Nucleus accumbens (tissue), 56 donors: ENCODE data around the gene ZFP36L1.
A peak's percentile ranks its signal among the peaks of the same experiment; 100 is the strongest.

Source experiments
- DNase-seq, 56 donors: peaks; one replicate each; lab custom pipeline; 2025; lab: John Stamatoyannopoulos, UW

ZFP36L1 gene

DNA sequence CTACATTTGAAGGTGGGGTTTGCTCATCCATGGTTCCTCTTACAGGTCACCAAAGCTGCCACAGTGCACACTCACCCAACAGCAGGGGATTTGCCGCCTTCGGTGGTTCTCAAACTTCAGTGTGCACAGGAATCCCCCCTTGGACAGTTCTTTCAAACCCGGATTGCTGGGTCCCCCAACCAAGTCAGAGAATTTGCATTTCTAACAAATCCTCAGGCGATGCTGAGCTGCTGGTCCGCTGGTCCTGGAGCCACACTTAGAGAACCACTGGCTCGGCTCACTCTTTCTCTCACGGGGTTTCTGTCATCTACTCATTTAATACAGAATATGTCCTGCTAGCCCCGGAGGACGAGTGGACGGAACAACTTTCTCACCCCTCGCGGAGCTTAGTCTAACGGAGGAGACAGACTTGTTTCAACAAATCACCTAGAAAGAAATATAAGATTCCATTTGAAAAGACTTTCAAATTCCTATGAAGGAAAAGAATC lies 24.1 kb upstream of the ZFP36L1 start:
- DNase-seq, result no peak

DNA sequence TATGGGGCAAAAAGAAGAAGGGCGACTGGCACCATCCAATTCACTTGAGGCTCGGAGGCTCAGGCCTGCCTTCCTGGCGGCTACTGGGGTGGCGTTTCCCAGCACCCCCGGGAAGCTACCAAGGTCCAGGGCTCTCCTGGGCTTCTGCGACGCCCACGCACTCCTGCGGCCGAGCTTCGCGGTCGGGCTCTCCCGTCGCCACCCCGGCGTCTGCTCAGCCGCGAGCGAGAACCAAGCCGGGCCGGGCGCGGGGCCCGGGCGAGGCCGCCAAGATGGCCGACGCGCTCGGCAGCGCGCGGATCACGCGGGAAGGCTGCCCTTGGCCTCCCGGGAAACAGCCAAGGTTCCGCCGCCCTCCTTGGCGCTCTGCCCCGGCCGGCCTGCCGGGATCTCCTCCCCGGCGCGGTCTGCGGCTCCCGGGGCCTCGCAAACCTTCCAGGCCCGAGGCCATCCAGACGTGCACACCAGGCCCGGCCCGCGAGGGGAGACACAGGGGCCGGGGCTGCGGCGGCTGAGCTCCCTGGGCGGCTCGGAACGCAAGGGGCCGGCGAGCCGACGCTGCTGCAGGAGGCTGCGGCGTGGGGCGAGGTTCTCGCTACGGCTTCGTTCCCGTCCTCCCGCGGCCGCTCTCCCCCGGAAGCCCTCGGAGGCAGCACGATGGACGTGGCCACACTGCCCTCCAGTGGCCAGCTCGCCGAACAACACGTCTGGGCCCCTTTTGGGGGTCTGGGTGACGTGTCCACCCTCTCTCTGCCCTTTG lies 23.5 kb upstream of the ZFP36L1 start:
- DNase-seq, result peak in 52 of 56 donors; percentile 57 to 96 (median 86)

DNA sequence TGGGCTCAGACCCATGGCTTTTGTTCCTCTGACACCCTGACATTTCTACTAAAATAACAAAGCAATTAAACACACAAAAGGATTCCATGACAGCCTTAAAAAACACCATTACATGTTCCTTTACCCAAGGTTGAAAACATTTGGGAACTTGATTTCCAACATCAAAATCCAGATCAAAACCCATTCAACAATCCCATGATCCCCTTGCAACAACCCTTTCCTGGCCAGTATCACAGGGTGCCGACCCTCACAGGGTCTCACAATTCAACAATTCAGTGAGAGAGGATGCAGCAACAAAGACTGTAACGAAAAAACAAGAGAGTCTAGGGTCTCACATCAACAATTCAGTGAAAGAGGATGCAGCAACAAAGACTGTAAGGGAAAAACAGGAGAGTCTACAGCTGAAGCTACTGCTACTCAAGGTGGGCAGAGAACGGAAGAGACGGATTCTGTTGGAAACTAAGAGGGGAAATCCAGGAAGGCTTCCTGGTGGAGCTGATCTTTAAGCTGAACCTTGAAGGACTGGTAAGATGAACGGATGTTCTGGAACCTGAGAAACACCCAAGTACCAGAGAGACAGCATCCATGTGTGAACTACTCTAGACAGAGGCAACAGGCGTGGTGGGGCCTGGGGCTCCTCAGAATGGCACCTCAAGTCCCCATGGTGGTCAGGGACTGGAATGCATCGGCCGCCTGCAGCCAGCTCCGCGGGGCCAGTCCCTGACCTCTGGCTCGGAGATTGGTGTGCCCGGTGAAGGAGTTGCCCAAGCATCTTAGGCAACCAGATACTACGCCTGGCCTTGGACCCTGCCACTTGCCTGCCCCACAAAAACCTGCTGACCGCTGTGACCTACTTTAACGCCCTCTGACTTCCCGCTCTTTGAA lies 22.7 kb upstream of the ZFP36L1 start:
- DNase-seq, result no peak

DNA sequence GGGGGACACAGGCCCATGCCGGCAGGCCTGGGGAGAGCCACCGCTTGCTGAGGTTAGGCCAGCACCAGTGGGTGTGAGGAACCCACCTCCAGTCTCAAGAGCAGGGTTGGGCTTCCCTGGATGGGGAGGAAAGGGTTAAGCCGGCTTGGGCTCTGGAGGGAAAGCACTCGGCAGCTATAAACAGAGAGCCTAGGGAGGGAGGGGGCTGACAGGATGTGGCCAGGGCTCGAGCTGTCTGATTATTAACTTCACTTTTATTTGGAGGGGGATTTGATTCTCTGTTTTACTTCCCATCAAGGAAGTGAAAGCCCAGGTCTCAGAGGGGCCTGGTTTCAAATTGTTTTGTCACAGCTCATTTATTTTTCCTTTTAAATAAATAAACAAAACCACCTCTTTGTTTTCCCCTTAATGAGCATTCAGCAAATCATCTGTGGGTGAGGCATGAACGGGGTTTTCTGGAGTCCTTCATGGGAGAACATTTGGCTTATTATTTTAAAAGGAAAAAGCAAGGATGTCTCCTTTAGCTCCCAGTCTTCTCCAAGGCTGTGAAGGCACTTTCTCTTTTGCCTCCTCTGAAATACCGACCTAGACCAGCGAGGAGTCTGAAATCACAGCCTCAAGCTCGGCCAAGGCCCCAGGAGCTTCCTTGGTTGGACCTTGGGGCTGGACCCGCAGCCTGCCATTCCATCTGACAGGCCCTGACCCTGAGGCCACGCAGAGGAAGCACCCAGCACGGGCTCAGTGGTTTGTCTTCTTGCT lies 21.9 kb upstream of the ZFP36L1 start:
- peak in 12 of 56 donors; percentile 13 to 43 (median 26) for DNase-seq

DNA sequence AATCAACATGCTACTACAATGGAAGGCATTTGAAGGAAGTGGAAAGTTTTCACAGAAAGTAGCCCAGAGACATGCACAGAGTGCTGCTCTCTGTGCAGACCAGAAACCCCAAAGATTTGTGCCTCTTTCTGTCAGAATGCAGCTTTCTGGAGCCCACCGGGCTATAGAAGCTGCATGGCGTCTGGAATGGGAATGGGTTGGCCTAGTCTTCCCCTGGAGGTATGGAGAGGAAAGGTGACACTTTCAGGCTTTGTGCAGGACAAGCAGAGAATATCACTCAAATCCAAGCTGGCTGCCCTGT lies 21.3 kb upstream of the ZFP36L1 start:
- no peak for DNase-seq

DNA sequence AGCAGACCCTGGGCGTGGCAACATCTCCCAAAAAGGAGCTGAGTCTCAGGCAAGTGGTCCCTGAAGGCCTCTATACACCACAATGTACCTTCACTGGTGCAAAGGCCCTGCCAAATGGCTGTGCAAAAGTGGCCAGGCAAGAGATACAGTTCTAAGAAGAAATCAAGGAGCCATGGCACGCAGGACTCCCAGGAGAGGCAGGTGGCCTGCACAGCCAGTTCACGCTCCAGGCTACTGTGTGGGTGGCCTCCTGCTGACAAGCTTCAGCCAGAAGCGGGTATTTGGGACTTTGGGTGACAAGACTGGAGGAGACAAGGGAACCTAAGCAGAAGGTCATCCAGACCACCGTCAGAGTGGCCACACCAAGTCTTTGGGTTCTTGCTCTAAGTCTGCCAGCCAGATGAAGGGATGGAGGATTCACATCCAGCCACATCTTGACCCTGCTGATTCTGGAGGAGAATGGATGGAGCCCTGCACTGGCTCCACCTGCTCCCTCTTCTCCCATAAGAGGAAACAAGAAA lies 20.5 kb upstream of the ZFP36L1 start:
- DNase-seq, result no peak

DNA sequence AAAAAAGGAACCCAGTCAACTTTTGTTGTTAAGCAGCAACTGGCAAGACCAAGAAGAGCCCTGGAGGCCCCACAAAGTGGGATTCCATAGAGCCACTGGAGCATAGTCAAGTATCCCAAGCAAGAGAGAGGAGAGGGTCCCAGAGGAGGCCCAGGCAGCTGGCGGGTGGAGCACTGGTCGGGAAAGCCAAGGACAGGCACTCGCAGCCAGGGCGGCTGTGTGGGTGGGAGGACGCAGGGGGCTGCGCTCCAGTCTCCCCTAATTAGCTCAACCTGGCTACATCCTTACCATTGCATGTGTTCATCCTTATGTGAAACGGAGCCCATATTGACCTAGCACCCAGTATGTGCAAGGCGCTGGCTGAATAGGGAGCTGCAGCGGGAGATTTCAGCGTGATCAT lies 18.3 kb upstream of the ZFP36L1 start:
- DNase-seq, result no peak

DNA sequence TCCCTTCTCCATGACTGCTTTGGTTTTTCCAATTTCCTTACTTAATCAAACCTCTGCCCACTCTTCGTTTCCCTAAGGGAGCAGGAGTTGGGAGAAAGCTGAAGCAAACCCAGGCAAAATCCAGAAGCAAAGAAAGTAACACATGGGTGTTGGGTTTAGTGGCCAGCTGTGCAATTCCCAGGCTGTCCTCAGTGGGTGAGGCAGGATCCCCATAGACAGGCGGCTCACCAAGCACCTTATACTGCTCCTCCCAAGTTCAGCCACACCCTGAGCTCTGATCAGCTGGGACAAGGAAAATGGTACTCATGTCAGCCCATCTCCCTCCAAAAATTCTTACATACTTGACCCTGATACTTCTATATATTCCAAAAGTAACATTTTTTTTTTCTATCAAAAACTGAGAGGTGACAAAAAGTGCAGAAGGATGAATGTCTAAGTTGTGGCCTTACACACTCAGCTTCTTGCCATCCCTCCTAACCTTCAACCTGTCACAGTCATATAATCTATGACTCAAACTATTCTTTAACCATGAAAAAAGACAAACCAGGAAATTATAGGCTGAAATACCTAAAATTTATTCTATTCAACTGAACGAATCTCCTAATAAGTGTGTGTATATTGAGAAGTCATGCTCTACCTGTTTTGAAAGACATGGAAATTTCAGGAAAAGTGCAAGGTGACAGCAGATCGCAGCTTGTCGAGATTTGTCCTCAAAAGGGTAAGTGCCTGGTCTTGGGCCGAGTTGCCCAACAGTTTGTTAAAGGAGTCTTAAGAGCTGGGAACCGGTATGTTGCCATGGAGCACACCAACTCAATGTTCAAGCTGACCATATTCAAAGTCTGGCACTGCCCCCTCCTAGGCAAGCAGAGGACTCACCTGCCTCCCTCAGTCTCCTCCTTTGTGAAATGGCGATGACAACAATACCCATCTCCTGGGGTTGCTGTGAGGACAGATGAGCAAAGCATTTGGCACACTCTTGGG lies 17.6 kb upstream of the ZFP36L1 start:
- DNase-seq, result no peak

DNA sequence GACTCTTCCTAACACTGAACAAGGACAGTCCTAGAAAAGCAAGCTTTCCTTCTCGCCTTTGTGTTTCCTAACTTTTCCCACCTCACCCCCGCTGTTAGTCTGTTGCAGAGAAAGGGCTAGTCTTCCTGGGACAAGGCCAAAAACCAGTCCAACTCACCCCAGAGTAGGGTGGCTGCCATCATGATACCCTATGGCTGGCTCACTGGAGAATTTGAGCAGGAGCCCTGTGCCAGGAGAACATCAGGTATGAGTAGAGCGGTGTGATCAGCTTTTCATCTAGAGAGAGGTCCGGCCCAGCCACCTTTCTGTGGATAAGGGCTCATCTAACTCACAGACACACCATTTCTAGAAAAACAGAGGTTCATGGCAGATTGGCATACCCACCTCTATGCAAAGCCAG lies 16.7 kb upstream of the ZFP36L1 start:
- no peak for DNase-seq

DNA sequence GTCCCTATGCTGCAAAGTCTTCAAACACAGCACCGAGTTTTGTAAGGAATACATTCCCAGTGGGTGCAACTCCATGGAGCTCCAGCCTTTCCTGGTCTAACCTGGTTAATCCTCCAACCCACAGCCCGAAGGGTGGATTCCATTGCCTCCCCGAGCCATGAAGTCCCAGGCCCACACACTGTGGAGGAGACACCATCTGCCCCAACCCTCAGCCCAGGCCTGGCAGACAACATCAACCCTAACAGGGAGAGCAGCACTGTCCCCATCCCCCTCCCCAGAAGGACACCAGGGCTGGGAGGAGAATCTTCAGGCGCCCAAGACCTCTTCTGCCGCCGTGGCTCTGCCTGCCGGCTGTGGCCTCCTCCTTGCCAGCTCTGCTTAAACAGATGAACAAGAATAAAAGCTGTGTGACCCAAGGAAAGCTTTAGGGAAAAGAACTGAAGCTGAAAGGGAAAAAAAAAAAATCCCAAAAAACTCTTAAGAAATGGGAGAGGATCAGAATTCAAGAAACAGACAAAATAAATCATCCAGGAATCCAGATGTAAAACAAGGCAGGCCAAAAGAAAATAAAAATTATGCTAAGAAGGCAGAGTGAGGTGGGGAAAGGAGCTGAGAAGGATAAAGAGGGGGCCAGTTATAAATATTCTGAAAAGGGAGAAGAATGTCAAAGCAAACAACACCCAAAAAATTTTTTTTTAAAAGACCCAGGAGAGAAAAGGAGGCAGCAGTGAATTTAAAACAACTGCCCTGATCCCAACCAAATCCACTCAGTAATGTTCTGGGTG lies 16.0 kb upstream of the ZFP36L1 start:
- DNase-seq, result no peak

DNA sequence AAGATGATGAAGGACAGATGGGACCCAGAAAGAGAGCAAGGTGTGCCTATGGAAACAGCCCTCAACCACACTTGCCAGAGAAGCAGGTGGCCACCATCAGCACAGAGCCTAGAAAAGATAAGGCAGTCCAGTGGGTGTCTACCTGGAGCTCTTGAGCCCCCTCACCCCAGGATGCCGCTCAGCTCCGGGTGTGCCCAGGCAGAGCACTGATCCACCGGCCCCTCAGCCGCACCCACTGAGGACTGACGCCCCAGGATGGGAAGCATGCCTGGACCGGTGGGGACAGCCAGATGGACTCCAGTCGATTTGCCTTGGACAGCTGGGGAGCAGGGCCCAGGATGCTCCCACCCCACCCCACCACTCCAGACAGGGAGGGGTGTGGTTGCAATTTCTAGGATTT lies 15.1 kb upstream of the ZFP36L1 start:
- no peak for DNase-seq

DNA sequence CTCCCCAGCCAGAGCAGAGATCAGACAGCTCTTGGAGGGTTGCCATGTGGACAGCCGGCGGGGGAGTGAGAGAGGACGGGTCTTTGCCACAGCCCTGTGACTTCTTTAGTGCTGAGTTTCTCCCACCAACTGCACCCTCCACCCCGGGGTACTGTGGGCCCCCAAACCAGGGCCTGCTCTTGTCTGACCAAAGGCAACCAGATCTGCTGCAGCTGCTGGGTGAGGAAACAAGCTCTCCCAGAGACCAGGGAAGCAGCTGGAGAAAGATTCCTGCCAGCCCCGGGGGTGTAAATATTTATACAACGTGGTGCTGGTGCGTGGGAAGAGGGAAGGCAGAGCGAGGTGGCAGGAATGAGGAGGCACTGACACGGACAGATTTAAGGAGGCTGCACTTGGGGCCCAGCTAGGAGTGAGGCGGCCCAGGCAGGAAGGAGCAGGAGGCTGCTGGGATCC lies 14.3 kb upstream of the ZFP36L1 start:
- peak in 6 of 56 donors; percentile 30 to 57 (median 40) for DNase-seq

DNA sequence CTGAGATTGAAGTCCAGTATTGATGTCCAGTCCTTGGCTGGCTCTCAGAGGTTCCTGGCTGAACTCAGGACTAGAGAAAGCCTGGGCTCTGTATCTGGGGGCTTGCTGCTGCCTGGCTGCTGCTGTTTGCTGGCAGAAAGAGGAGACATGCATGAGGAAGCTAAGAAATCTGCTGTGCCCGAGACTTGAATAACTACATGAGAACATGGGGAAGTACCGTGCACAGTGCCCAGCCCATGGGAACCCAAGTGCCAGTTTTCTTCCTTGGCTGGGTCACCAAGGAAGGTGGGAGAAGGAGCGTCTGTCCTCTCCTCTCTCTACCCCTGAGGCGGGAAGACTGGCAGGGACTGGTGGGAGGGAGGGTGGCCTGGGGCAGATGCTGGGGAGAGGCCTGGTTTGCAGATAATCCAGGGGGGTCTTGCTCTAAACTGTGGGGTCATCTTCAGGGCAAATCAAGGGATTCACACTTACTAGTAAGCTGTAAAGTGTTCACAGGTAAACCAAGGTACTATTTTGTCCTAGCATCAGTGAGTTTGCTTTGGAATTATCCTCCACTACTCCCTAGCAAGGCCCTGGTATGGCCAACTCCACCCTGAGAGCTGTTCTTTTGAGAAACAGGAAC lies 13.8 kb upstream of the ZFP36L1 start:
- no peak for DNase-seq

DNA sequence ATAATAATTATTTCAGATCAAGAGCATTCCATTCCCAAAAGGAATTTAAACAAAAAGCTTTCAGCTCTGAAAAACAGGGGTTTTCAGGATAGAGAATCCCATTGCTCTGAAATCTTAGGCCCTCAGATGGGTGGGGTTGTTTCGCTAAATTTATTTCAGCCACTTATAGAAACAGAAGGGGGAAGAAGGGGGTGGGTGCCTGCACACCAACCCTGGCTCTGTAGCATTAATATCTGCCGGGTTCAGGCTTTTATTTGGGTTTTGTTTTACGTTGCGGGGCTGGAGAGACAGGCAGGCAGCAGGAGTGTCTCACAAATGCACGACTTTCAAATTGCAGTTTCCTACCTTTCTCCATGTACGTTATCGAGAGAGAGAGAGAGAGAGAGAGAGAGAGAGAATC lies 12.5 kb upstream of the ZFP36L1 start:
- no peak for DNase-seq

DNA sequence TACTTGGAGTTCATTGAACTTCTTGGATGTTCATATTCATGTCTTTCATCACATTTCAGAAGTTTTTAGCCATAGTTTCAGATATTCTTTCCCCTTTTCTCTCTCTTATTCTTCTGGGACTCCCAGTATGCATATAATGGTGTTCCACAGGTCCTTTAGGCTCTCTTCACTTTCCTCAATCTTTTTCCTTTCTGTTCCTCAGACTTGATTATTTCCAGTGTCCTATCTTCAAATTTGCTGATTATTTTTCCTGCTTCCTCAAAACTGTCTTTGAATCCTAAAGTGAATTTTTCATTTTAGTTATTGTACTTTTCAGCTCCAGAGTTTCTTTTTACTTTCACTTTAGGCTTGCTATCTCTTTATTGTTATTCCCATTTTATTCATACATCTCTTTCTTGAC lies 8.8 kb upstream of the ZFP36L1 start:
- DNase-seq, result no peak

DNA sequence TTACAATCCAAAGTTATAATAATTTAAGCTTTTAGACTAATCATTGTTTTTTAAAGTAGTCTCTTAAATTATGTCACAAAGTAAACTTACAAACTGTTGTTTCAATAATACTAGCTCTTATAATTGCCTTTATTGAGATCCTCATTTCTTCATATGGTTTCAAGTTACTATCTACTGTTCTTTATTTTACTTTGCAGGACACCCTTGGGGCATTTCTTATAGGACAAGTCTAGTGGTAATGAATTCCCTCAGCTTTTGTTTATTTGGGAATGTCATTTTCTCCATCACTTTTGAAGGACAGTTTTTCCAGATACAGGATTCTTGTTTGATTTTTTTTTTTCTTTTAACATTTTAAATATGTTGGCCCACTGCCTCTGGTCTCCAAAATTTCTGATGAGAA lies 8.1 kb upstream of the ZFP36L1 start:
- DNase-seq, result no peak

DNA sequence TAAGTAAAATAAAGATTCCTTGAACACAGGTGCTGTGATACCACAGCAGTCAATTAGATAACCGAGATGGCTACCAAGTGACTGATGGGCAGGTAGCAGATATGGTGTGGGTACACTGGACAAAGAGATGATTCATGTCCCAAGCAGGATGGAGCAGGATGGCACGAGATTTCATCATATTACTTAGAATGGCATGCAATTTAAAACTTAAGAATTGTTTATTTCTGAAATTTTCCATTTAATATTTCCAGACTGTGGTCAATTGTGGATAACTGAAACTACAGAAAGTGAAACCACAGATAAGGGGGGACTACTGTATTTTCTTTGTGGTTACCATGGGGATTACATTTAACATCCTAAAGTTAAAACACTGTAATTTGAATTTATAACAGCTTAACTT lies 7.5 kb upstream of the ZFP36L1 start:
- DNase-seq, result no peak

DNA sequence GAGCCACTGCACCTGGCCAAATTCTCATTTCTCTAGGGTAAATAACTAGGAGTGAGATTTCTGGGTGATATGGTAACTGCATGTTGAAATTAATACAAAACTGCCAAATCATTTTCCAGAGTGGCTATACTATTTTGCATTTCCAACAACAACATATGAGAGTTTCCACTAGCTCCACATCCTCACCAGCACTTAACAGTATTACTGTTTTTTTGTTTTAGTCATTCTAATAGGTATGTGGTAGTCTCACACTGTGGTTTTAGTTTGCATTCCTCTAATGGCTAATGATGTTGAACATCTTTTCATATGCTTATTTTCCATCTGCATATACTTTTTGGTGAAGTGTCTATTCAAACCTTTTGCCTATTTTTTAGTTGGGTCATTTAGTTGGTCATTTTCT lies 5.8 kb upstream of the ZFP36L1 start:
- no peak for DNase-seq
